HG03432 (cell line): ENCODE results near the gene HEXIM2.
A peak's percentile ranks its signal among the peaks of the same experiment; 100 is the strongest.
"Not testable (repeated sequence)": the region's sequence is repeated elsewhere in the genome, so short reads cannot be mapped to it uniquely, and the experiment has no call there.

Source experiments
- ATAC-seq: cut with Tn5 transposase; IDR thresholded peaks from one replicate; pipeline ENCODE4 v1.9.1; 2021; ENCODE audit warnings: mild to moderate bottlenecking, moderate library complexity; ENCODE audit not compliant: unreplicated experiment

HEXIM2 gene

GRCh38 chr17:45161288-45162024, at the start of gene HEXIM2:
TSS of gene HEXIM2 (plus strand) at chr17:45161875. CDS start at chr17:45162794, 919 bp downstream.
- ATAC-seq: peak; percentile 86

GRCh38 chr17:45112559-45113423, 48.9 kb upstream of the HEXIM2 start:
- ATAC-seq: no peak

- no peak for ATAC-seq
Observed at GRCh38 chr17:45113424-45113754, 48.3 kb upstream of the HEXIM2 start.

DNA sequence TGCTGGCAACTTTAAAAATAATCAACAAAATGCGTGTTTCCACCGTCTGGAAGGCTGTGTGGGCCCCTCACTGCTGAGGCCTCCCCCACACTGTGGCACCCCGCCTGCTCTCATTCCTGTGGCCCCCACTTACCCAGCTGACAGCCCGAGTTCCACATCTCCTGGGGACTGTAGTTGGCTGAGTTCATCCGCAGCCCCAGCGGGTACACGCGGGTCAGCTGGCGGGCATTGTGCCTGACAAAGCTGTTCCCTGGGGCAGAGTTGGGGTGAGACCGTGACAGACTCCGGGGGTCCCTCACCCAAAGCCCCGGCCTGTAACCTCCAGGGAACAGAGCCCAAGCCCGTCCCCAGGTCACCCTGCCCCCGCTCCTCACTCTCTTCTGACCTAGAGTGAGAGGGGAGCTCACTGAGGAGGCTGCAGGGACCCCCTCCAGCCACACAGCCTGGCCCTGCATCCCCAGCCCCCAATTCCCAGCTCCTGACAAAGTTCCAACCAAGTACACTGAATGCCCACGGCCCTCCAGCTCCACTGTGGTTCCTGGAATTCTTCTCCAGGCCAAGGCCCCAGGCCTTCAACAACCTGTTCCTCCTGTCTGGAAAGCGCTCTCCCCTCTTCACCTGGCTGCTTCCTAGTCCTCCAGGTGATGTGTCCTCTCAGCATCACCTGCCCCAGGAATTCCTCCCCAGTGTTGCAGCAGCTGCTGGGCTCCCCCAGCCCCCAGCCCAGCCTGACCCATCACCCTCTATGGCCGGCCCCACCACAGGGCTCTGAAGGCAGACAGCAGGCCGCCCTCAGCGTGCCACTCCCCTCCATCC, 47.4 kb upstream of the HEXIM2 start:
- ATAC-seq: no peak

DNA sequence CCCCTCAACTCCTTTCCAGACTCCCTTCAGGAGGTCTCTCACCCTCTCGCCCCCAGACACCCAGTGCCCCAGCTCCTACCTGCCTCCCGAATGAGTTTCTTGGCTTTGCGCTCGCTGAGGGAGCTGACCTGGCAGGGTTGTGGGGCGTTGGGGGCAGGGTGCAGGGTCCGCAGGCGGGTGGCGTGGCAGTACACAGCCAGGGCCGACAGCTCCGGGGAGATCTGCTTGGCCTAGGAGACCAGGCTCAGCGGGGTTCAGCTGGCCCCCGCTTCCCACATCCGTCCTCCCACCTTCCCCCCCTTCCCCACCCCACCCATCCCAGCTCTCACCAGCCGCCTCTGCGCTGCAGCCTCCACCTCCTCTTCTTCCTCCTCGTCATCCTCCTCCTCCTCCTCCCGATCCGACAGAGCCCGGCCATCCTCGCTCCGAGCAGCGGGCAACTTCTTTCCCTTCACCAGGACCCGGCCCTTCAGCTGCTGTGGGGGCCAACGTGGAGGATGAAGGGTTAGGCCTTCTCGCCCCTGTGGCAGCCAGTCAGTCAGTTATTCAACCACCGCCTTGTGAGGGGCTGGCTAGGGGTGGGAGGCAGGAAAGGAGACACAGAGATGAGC, 46.6 kb upstream of the HEXIM2 start:
- no peak for ATAC-seq

GRCh38 chr17:45115871-45116270, 45.8 kb upstream of the HEXIM2 start:
- no peak for ATAC-seq

GRCh38 chr17:45116434-45117016, 45.1 kb upstream of the HEXIM2 start:
- no peak for ATAC-seq

GRCh38 chr17:45117334-45117733, 44.3 kb upstream of the HEXIM2 start:
- no peak for ATAC-seq

- no peak for ATAC-seq
Observed at GRCh38 chr17:45117848-45118646, 43.6 kb upstream of the HEXIM2 start.

DNA sequence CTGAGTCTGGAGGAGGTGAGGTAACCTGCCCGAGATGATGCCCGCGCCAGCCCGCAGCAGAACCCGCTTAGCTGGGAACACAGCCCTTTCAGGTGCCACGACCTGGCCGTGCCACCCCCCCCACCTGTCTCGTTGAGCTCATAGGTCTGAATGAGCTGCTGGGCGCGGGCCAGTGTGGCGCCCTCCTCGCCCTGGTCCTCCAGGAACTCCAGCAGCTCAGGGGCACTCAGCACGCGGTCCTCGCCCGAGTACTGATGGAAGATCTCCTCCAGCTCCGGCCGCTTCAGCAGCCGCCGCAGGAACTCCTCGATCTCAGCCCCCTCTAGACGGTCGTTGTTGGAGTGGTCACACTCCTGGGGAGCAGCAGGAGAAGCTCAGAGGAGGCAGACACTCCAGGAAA, 43.0 kb upstream of the HEXIM2 start:
- ATAC-seq: no peak

DNA sequence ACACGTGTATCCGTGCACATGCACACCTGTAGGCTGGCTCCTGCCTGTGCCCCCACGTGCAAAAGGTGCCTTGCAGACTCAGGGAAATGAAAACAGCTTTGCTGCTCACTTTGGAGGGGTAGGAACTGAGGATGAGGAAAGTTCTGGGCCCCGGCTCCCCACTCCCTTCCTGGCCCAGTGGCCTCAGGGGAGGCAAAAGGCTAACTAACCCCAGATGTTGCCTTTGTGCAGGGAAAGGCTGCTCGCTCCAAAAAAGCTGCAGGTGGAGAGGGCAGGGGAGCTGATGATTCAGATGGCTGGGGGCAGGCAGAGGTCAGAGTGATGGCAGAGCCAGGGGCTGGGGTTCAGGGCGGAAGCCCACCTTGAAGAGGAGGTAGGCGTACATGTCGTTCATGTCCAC, 41.7 kb upstream of the HEXIM2 start:
- no peak for ATAC-seq

DNA sequence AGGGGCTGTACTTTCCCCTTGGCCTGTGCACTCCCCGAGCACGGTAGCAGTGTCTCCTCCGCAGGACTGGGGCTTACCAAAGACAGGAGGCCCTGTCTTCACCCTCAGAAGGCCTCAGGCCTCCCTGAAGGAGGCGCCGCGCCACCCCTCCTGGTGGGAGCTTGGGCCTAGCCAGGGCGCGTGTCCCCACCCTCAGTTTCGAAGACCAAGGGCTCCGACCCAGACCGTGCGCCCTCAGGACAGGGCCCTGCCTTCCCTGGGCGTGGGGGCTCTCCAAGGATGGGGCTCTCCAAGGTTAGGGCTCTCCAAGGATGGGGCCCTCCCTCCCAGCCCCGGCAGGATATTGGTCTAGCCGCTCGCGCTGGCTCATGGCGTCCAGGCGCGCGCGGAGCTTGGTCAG, 41.1 kb upstream of the HEXIM2 start:
- no peak for ATAC-seq

GRCh38 chr17:45121055-45121454, 40.6 kb upstream of the HEXIM2 start:
- no peak for ATAC-seq

GRCh38 chr17:45123076-45123770, 38.5 kb upstream of the HEXIM2 start:
- no peak for ATAC-seq

GRCh38 chr17:45123930-45124796, 37.5 kb upstream of the HEXIM2 start:
- ATAC-seq: no peak

- not testable (repeated sequence) for ATAC-seq
Observed at GRCh38 chr17:45124797-45125122, 36.9 kb upstream of the HEXIM2 start.

GRCh38 chr17:45125509-45125908, 36.2 kb upstream of the HEXIM2 start:
- ATAC-seq: no peak

- ATAC-seq: no peak
Observed at GRCh38 chr17:45127207-45127547, 34.5 kb upstream of the HEXIM2 start.
